Upper lobe of left lung (tissue), 6 donors: ENCODE measurements around the gene UBXN2A. TPM values are rescaled to one million over a fixed set of nuclear protein-coding genes. Genes with fewer than 3 reads are reported as not detected.

Experiments
- ATAC-seq, 2 donors: fragments of 200-7000 bp; cut with Tn5 transposase; one replicate each; pipeline ENCODE4 v1.9.1; 2022; ENCODE audit warnings: mild to moderate bottlenecking in 2 of 2, moderate library complexity in 2 of 2; ENCODE audit not compliant: low FRiP score in 2 of 2
- DNase-seq, 2 donors: peaks; one replicate each; pipeline ENCODE4 v3.0.0-alpha.2; 2019 to 2020
- H3K27ac ChIP-seq, 4 donors: fragments of 200-600 bp; sonication (generic); one replicate each; pipeline ENCODE4 v1.5.1; 2016 to 2019
- H3K27me3 ChIP-seq, 4 donors: fragments of 200-600 bp; sonication (generic); one replicate each; pipeline ENCODE4 v1.5.1; 2017 to 2019
- H3K36me3 ChIP-seq, 4 donors: fragments of 200-600 bp; sonication (generic); one replicate each; pipeline ENCODE4 v1.5.1; 2016 to 2019
- H3K4me1 ChIP-seq, 4 donors: fragments of 200-600 bp; sonication (generic); one replicate each; pipeline ENCODE4 v1.5.1; 2018 to 2019
- H3K4me3 ChIP-seq, 4 donors: fragments of 200-600 bp; sonication (generic); one replicate each; pipeline ENCODE4 v1.5.1; 2017 to 2019; ENCODE audit warnings: mild to moderate bottlenecking in 2 of 4, moderate library complexity in 1 of 4
- H3K9me3 ChIP-seq, 4 donors: fragments of 200-600 bp; sonication (generic); one replicate each; pipeline ENCODE4 v1.5.1; 2018 to 2019
- EP300 ChIP-seq, 4 donors: sonication (generic); formaldehyde crosslinking; IDR thresholded peaks; one replicate each; pipeline ENCODE4 v1.5.1; 2017; ENCODE audit warnings: antibody characterized with exemption in 4 of 4, control low read depth in 2 of 4
- POLR2A ChIP-seq, 4 donors: fragments of 450-650 bp; IDR thresholded peaks; one replicate each; pipeline ENCODE4 v1.5.1; 2016 to 2017; ENCODE audit warnings: antibody characterized with exemption in 4 of 4, mild to moderate bottlenecking in 2 of 4
- POLR2AphosphoS5 ChIP-seq, 2 donors: sonication (generic); formaldehyde crosslinking; IDR thresholded peaks; one replicate each; pipeline ENCODE4 v1.5.1; 2017; ENCODE audit warnings: antibody characterized with exemption in 2 of 2
- whole genome bisulfite sequencing, 2 donors: methylation state at CpG; one replicate each; pipeline ENCODE4 v1.1.5; 2017 to 2018; 5-methylcytosine and 5-hydroxymethylcytosine counted together
- total RNA-seq, 6 donors: library from RNA; depleted of rRNA in 4 of 6; stranded (reverse); fragments of >200 nt in 4 of 6; gene quantifications; one replicate each; pipeline versions ENCODE4 v1.1.0 to v1.2.1, GENCODE V29; 2016 to 2021
- TF ChIP-seq, protein P1 (sequence below), 6 experiments: fragments of 450-650 bp in 4 of 6; fragments of 200-600 bp in 2 of 6; sonication (generic) in 2 of 6; IDR thresholded peaks; one replicate each; pipeline ENCODE4 v1.5.1; 2016 to 2019; ENCODE audit warnings: antibody characterized with exemption in 6 of 6
- donor health status: DM: no; HTN: no; CAD: no; lungs with moderate emphysema.
- donor health status: DM: no; HTN: yes; CAD: no; lungs with severe emphysema.

Gene UBXN2A
- total RNA-seq, 6 donors from 2014 or later: 6.3 to 16.8 (median 10.5) TPM

DNA sequence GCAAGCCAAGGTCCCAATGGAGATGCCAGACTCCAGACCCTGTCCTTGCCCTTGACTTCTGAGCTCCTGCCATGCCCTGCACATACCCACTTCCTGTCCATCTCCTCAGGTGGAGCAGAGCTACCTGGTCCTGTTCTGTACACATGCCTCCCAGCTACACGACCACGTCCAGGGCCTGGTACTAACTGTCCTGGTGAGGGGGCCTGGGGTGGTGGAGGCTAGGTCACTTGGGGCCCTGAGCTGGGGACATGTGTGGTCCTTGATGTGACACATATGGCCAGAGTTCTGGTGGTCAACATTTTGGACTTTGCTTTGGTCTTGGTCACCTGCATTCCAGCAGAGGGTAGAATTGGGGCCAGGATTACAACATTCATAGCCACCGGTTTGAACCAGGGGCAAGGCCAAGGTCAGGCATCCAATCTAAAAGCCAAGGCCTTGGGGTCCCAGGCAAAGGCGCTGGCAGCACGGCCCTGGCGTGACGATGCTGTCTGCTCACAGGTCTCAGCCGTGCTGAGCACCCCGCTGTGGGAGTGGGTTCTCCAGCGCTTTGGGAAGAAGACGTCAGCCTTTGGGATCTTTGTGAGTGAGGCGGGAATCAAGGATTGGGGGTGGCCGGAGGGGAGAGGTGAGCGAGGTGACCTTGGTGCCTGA lies 82.2 kb downstream of the UBXN2A start:
- no peak overlapping the region for H3K27ac ChIP-seq
- H3K4me1 ChIP-seq: no peaks in the 10 kb centered on the region
- peaks cover 0 to 28% (median 12%) of the 10 kb centered on the region in 4 donors for H3K36me3 ChIP-seq
- no peaks in the 10 kb centered on the region for H3K9me3 ChIP-seq
- ATAC-seq (no peak), DNase-seq (peak in 1 of 2 donors; percentile 53)
- no peak overlapping the region for H3K4me3 ChIP-seq
- H3K27me3 ChIP-seq: no peaks in the 10 kb centered on the region
- 96 to 97% methylated on average over 5 to 14 of the region's 14 CpGs for WGBS, 2 donors
- TF ChIP-seq, protein P1, sequence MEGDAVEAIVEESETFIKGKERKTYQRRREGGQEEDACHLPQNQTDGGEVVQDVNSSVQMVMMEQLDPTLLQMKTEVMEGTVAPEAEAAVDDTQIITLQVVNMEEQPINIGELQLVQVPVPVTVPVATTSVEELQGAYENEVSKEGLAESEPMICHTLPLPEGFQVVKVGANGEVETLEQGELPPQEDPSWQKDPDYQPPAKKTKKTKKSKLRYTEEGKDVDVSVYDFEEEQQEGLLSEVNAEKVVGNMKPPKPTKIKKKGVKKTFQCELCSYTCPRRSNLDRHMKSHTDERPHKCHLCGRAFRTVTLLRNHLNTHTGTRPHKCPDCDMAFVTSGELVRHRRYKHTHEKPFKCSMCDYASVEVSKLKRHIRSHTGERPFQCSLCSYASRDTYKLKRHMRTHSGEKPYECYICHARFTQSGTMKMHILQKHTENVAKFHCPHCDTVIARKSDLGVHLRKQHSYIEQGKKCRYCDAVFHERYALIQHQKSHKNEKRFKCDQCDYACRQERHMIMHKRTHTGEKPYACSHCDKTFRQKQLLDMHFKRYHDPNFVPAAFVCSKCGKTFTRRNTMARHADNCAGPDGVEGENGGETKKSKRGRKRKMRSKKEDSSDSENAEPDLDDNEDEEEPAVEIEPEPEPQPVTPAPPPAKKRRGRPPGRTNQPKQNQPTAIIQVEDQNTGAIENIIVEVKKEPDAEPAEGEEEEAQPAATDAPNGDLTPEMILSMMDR (IDR thresholded peaks at IDR 0.05): no peak
- TF ChIP-seq POLR2AphosphoS5 (IDR thresholded peaks at IDR 0.05): no peak

DNA sequence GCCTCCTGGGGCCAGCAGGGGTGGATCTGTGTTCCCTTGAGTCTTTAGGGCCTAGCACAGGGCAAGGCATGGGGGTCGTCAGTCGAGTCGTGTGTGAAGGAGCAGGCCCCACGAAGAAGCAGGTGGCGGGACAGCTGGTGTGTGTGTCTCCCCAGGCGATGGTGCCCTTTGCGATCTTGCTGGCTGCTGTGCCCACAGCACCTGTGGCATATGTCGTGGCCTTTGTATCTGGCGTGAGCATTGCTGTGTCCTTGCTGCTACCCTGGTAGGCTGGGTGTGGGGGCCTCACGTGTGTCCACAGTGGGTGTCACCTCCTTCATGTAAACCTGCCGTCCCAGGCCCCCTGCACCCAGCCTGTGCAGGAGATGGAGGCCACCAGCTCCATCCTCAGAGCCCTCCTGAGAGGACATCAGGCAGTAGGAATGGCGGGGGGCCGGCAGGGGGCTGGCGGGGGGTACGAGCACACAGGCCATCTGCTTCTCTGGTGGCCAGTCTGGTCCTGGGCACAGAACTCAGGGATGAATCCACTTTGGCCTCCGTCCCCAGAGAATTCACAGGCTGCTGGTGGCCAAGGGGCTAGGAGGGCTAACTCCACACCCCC lies 82.8 kb downstream of the UBXN2A start:
- no peak for ATAC-seq
- no peak overlapping the region for H3K27ac ChIP-seq
- peak in 1 of 2 donors; percentile 60 for DNase-seq
- H3K4me1 ChIP-seq: no peaks in the 10 kb centered on the region
- H3K36me3 ChIP-seq: peaks cover 0 to 32% (median 12%) of the 10 kb centered on the region in 4 donors
- TF ChIP-seq POLR2A (IDR thresholded peaks at IDR 0.05) (no peak), POLR2AphosphoS5 (IDR thresholded peaks at IDR 0.05) (no peak), EP300 (IDR thresholded peaks at IDR 0.05) (no peak)
- TF ChIP-seq, protein P1 (IDR thresholded peaks at IDR 0.05): no peak
- WGBS, 2 donors: 83 to 90% methylated on average over 8 to 16 of the region's 16 CpGs
- H3K9me3 ChIP-seq: no peaks in the 10 kb centered on the region
- no peaks in the 10 kb centered on the region for H3K27me3 ChIP-seq
- no peak overlapping the region for H3K4me3 ChIP-seq

DNA sequence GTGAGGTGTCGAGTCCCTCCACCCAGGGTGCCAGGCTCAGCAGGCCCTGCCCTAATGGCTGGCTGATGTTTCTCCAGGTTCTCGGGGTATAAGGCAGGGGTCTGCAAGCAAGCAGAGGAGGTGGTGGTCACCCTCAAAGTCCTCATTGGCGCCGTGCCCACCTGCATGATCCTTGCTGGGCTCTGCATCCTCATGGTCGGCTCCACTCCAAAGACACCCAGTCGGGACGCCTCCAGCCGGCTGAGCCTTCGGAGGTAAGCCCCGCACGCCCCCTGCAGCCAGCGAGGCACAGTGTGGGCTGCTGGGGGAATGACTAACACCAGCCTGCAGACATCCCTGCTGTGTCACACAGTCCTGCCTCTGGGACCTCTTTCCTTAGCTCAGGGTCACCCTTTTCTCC lies 83.8 kb downstream of the UBXN2A start:
- 76 to 78% methylated on average over 10 to 12 of the region's 12 CpGs for WGBS, 2 donors
- Histone ChIP-seq H3K27me3 (no peaks in the 10 kb centered on the region), H3K4me1 (no peaks in the 10 kb centered on the region), H3K27ac (no peak overlapping the region), H3K4me3 (no peak overlapping the region), H3K9me3 (no peaks in the 10 kb centered on the region), H3K36me3 (peaks cover 0 to 34% (median 12%) of the 10 kb centered on the region in 4 donors)
- TF ChIP-seq, protein P1 (IDR thresholded peaks at IDR 0.05): no peak
- TF ChIP-seq POLR2A (IDR thresholded peaks at IDR 0.05) (no peak), POLR2AphosphoS5 (IDR thresholded peaks at IDR 0.05) (no peak), EP300 (IDR thresholded peaks at IDR 0.05) (no peak)
- DNase-seq: peak in 1 of 2 donors; percentile 61
- ATAC-seq: no peak

DNA sequence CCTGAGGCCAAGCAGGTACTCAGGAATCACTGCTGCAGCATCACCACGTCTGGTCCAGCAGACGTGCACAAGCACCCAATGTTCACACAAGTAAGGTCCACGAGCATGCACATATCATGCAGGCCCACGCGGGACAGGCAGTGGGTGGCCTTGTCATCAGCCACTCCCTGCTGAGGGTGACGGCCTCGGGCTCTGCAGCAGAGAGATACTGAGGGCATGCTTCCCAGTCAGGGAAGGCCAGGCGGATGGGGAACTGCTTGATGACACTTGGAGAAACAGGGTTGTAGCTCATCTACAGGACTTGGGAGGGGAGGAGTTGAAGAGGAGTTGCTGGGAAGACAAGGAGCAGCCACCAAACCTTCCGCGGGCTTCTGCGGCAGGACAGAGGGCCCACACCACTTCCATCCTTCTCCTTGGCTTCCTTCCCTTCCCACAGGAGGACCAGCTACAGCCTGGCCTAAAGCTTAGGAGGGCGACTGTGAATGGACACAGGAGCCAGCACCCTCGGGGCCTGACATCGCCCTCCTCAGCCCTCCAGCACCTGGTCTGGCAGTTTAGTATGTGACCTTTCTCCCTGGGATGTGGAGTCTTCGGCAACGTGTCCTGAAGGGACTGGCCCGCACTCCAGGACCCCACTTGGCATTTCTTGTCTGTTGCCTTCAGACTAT lies 84.9 kb downstream of the UBXN2A start:
- H3K4me3 ChIP-seq: no peak overlapping the region
- no peaks in the 10 kb centered on the region for H3K9me3 ChIP-seq
- DNase-seq: no peak
- peaks cover 0 to 45% (median 17%) of the 10 kb centered on the region in 4 donors for H3K36me3 ChIP-seq
- TF ChIP-seq POLR2AphosphoS5 (IDR thresholded peaks at IDR 0.05) (no peak), POLR2A (IDR thresholded peaks at IDR 0.05) (no peak), EP300 (IDR thresholded peaks at IDR 0.05) (no peak)
- TF ChIP-seq, protein P1 (IDR thresholded peaks at IDR 0.05): no peak
- 95 to 96% methylated on average over 13 to 17 of the region's 17 CpGs for WGBS, 2 donors
- no peaks in the 10 kb centered on the region for H3K4me1 ChIP-seq
- H3K27ac ChIP-seq: no peak overlapping the region
- H3K27me3 ChIP-seq: no peaks in the 10 kb centered on the region
- ATAC-seq: no peak
